SKM-1 (cell line): ENCODE measurements around the gene TMEM273.
A peak's percentile ranks its signal among the peaks of the same experiment; 100 is the strongest.

Source experiments
- DNase-seq: peaks from one replicate; lab custom pipeline; 2025; ENCODE audit not compliant: unreplicated experiment; lab: John Stamatoyannopoulos, UW

TMEM273 gene

GRCh38 chr10:49165259-49165658, 22.9 kb downstream of the TMEM273 start:
- DNase-seq = no peak

GRCh38 chr10:49164559-49165188, 23.5 kb downstream of the TMEM273 start:
- DNase-seq = no peak

- DNase-seq = no peak
These were observed 24.4 kb downstream of the TMEM273 start for GRCh38 chr10:49163741-49164140.

- no peak for DNase-seq
These were observed 25.4 kb downstream of the TMEM273 start for GRCh38 chr10:49162761-49163310.

GRCh38 chr10:49162063-49162462, 26.1 kb downstream of the TMEM273 start:
- no peak for DNase-seq

- DNase-seq = peak; percentile 61
These were observed 26.7 kb downstream of the TMEM273 start for GRCh38 chr10:49161411-49161997.

- DNase-seq = no peak
These were observed 27.4 kb downstream of the TMEM273 start for GRCh38 chr10:49160814-49161213.

- no peak for DNase-seq
These were observed 28.1 kb downstream of the TMEM273 start for GRCh38 chr10:49160110-49160509.

GRCh38 chr10:49158915-49159314, 29.3 kb downstream of the TMEM273 start:
- DNase-seq = no peak

GRCh38 chr10:49158404-49158803, 29.8 kb downstream of the TMEM273 start:
- DNase-seq = no peak

GRCh38 chr10:49157229-49157628, 31.0 kb downstream of the TMEM273 start:
- no peak for DNase-seq

- DNase-seq = no peak
These were observed 33.5 kb downstream of the TMEM273 start for GRCh38 chr10:49154641-49155040.

- no peak for DNase-seq
These were observed 34.2 kb downstream of the TMEM273 start for GRCh38 chr10:49153971-49154370.

GRCh38 chr10:49153115-49153514, 35.1 kb downstream of the TMEM273 start:
- no peak for DNase-seq

GRCh38 chr10:49152663-49153062, 35.5 kb downstream of the TMEM273 start:
- no peak for DNase-seq

GRCh38 chr10:49152037-49152436, 36.2 kb downstream of the TMEM273 start:
- no peak for DNase-seq

GRCh38 chr10:49151481-49151880, 36.7 kb downstream of the TMEM273 start:
- DNase-seq = no peak

GRCh38 chr10:49151025-49151445, 37.2 kb downstream of the TMEM273 start:
- DNase-seq = no peak

GRCh38 chr10:49150426-49150825, 37.8 kb downstream of the TMEM273 start:
- DNase-seq = no peak

- no peak for DNase-seq
These were observed 38.3 kb downstream of the TMEM273 start for GRCh38 chr10:49149881-49150280.

- no peak for DNase-seq
These were observed 44.0 kb downstream of the TMEM273 start for GRCh38 chr10:49144058-49144720.

- DNase-seq = no peak
These were observed 44.9 kb downstream of the TMEM273 start for GRCh38 chr10:49143249-49143648.
